Measurements from ENCODE around the gene AEBP2. TPM values are rescaled to one million over a fixed set of nuclear protein-coding genes. Genes with fewer than 3 reads are reported as not detected.
A peak's percentile ranks its signal among the peaks of the same experiment; 100 is the strongest.

The AEBP2 gene
- total and polyA plus RNA-seq, 2 experiments from 2014 or later, result 13.6 to 23.0 TPM

DNA sequence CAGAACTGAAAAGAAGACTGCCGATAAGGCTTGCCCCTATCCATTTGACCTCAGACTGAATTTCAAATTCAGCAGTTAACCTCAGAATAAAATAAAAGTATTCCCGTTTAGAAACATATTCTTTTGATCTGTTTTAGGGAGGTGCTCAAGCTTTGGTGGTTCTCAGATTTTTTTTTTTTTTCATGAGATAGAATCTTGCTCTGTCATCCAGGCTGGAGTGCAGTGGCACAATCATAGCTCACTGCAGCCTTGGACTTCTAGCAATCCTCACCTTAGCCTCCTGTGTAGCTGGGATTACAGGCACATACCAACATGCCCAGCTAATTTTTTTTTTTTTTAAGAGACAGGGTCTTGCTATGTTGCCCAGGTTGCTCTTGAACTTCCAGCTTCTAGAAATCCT is 15.5 kb downstream of the AEBP2 start:
- H3K27me3 ChIP-seq, result no peaks in the 10 kb centered on the region
- H3K4me1 ChIP-seq (ENCODE audit: low read depth), result peaks cover 6% of the 10 kb centered on the region
- TF ChIP-seq, protein P1, sequence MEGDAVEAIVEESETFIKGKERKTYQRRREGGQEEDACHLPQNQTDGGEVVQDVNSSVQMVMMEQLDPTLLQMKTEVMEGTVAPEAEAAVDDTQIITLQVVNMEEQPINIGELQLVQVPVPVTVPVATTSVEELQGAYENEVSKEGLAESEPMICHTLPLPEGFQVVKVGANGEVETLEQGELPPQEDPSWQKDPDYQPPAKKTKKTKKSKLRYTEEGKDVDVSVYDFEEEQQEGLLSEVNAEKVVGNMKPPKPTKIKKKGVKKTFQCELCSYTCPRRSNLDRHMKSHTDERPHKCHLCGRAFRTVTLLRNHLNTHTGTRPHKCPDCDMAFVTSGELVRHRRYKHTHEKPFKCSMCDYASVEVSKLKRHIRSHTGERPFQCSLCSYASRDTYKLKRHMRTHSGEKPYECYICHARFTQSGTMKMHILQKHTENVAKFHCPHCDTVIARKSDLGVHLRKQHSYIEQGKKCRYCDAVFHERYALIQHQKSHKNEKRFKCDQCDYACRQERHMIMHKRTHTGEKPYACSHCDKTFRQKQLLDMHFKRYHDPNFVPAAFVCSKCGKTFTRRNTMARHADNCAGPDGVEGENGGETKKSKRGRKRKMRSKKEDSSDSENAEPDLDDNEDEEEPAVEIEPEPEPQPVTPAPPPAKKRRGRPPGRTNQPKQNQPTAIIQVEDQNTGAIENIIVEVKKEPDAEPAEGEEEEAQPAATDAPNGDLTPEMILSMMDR (IDR thresholded peaks at IDR 0.05; ENCODE audit: low read depth, low read length), result no peak
- H3K4me3 ChIP-seq, result no peak overlapping the region
- DNase-seq (ENCODE audit: low read depth in 1 of 2, low spot score in 1 of 2), result no peak
- H3K9me3 ChIP-seq (ENCODE audit: low read depth), result no peaks in the 10 kb centered on the region
- H3K36me3 ChIP-seq, result no peaks in the 10 kb centered on the region
- no peak overlapping the region for H3K27ac ChIP-seq

DNA sequence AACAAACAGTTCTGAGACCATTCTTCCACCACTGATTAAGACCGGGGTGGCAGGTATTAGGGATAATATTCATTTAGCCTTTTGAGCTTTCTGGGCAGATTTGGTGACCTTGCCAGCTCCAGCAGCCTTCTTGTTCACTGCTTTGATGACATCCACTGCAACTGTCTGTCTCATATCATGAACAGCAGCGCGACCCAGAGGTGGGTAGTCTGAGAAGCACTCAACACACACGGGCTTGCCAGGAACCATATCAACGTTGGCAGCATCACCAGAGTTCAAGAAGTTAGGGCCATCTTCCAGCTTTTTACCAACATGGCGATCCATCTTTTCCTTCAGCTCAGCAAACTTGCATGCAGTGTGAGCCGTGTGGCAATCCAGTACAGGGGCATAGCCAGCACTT is 16.9 kb downstream of the AEBP2 start:
- TF ChIP-seq, protein P1 (IDR thresholded peaks at IDR 0.05; ENCODE audit: low read depth, low read length), result no peak
- H3K27ac ChIP-seq, result no peak overlapping the region
- no peaks in the 10 kb centered on the region for H3K36me3 ChIP-seq
- H3K9me3 ChIP-seq (ENCODE audit: low read depth), result no peaks in the 10 kb centered on the region
- no peaks in the 10 kb centered on the region for H3K27me3 ChIP-seq
- no peak overlapping the region for H3K4me3 ChIP-seq
- peaks cover under 1% of the 10 kb centered on the region for H3K4me1 ChIP-seq (ENCODE audit: low read depth)
- DNase-seq (ENCODE audit: low read depth in 1 of 2, low spot score in 1 of 2), result no peak

DNA sequence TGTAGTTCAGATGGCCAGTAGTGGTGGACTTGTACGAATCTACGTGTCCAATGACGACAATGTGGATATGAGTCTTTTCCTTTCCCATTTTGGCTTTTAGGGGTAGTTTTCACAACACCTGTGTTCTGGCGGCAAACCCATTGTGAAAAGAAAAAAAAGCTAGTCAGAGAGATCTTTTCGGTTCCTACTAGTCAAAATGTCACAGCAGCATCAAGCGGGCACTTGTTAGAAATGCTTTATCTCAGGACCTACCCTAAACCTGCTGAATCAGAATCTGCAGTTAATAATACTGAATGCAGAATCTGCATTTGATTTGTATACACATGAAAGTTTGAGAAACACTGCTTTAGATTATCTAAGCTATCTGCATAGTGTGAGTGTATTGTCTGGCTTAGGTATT is 18.3 kb downstream of the AEBP2 start:
- Histone ChIP-seq H3K27me3 (no peaks in the 10 kb centered on the region), H3K4me1 (ENCODE audit: low read depth) (no peaks in the 10 kb centered on the region), H3K9me3 (ENCODE audit: low read depth) (no peaks in the 10 kb centered on the region), H3K27ac (no peak overlapping the region), H3K4me3 (no peak overlapping the region), H3K36me3 (no peaks in the 10 kb centered on the region)
- no peak for DNase-seq (ENCODE audit: low read depth in 1 of 2, low spot score in 1 of 2)
- TF ChIP-seq, protein P1 (IDR thresholded peaks at IDR 0.05; ENCODE audit: low read depth, low read length), result no peak

DNA sequence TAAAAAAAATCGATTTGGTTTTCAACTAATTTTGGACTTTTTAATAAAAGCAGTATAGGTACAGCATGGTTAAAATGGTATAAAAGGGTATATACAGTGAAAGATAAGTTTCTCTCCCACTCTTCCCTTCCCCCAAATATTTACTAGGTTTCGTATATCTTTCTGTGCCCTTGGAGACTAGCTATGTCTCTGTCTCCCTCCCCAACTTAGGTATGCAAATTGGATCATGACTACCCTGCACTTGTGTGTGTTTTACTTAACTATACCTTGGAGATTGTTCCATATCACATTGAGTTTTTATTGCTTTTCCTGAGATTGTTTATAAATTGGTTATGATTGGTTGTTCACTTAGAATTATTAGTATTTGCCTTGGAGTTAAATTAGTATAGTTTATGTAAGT is 19.4 kb downstream of the AEBP2 start:
- Histone ChIP-seq H3K4me3 (no peak overlapping the region), H3K36me3 (peaks cover 9% of the 10 kb centered on the region), H3K27ac (no peak overlapping the region), H3K9me3 (ENCODE audit: low read depth) (no peaks in the 10 kb centered on the region), H3K4me1 (ENCODE audit: low read depth) (no peaks in the 10 kb centered on the region), H3K27me3 (no peaks in the 10 kb centered on the region)
- TF ChIP-seq, protein P1 (IDR thresholded peaks at IDR 0.05; ENCODE audit: low read depth, low read length), result no peak
- no peak for DNase-seq (ENCODE audit: low read depth in 1 of 2, low spot score in 1 of 2)

DNA sequence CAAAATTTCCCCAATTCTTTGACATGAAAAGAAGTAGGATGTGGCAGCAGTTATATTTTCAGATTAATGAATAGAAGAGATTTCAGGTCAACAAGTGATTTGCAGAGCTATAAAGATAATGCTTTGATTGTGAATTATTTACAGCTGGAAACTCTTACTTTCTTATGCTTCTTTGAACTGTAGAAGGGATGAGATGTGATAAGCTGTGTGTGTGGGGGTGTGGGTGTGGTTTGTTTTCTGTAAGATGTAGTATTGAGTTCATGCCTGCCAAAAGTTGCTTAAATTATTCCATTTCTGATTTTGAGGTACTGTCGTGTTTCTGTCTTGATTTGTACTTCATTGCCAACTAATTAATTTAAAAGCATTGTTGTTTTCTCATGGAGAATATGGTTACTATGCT is 22.7 kb downstream of the AEBP2 start:
- TF ChIP-seq, protein P1 (IDR thresholded peaks at IDR 0.05; ENCODE audit: low read depth, low read length), result no peak
- Histone ChIP-seq H3K9me3 (ENCODE audit: low read depth) (no peaks in the 10 kb centered on the region), H3K27me3 (no peaks in the 10 kb centered on the region), H3K36me3 (peaks cover 19% of the 10 kb centered on the region), H3K4me3 (no peak overlapping the region), H3K4me1 (ENCODE audit: low read depth) (no peaks in the 10 kb centered on the region), H3K27ac (no peak overlapping the region)
- no peak for DNase-seq (ENCODE audit: low read depth in 1 of 2, low spot score in 1 of 2)

DNA sequence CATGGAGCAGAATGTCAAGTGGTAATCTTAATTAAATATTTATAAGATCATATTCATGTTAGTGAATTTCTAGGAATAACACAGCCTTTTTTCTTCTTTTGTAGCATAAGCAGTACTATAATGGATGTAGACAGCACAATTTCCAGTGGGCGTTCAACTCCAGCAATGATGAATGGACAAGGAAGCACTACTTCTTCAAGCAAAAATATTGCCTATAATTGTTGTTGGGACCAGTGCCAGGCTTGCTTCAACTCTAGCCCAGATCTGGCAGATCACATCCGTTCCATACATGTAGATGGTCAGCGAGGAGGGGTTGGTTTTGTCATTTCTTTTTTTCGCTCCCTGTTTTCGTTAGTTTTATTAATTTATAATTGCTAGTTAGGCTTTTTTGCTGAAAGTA is 23.1 kb downstream of the AEBP2 start:
- DNase-seq (ENCODE audit: low read depth in 1 of 2, low spot score in 1 of 2), result peak in 1 of 2 donors; percentile 49
- TF ChIP-seq, protein P1 (IDR thresholded peaks at IDR 0.05; ENCODE audit: low read depth, low read length), result no peak
- Histone ChIP-seq H3K4me3 (no peak overlapping the region), H3K9me3 (ENCODE audit: low read depth) (no peaks in the 10 kb centered on the region), H3K27ac (no peak overlapping the region), H3K36me3 (peaks cover 19% of the 10 kb centered on the region), H3K4me1 (ENCODE audit: low read depth) (no peaks in the 10 kb centered on the region), H3K27me3 (no peaks in the 10 kb centered on the region)

Measured in cardiac muscle cell (in vitro differentiated cells and primary cell).